ENCODE measurements around the gene FETUB. TPM values are rescaled to one million over a fixed set of nuclear protein-coding genes. Genes with fewer than 3 reads are reported as not detected.

Gene FETUB
- total and polyA plus RNA-seq, 2 donors (not counting 3 experiments of a cell fraction or from before 2014, with no cell fraction given), result not detected

DNA sequence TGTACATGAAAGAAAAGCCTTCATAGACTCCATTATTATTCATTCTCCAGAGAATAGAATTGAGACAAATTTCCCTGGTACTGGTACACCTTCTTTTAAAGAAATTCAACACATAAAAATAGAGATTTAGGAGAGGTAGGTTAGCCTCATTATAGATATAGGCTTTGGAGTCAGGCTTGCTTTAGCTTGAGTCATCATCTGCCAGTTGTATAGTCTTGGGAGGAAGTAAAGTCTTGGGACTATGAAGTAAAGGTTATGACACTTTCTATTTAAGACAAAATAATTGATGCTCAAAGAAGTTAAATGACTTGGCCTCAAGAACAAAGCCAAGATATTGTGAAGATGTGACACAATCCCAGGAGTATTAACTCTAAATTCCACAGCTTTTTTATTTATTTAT is 30.0 kb downstream of the FETUB start:
- intact Hi-C loops (cut with micrococcal nuclease) (no loop called here), dilution Hi-C loops (cut with MboI; ENCODE audit: extremely low pct_ligation_motif_present, low sequenced_read_pairs) (no loop called here)
- Histone ChIP-seq H3K36me3 (ENCODE audit: control insufficient read depth in 2 of 2, extremely low read depth in 1 of 2, insufficient read depth in 2 of 2, low read length in 2 of 2) (no peaks in the 10 kb centered on the region), H3K9ac (replicated peaks; ENCODE audit: extremely low read depth, insufficient read depth, low read length) (no peak overlapping the region), H3K27me3 (ENCODE audit: control insufficient read depth in 2 of 2, insufficient read depth in 2 of 2, low read length in 2 of 2) (peaks cover 2 to 3% of the 10 kb centered on the region in 2 experiments), H3K79me2 (ENCODE audit: control insufficient read depth, insufficient read depth, low read length) (no peaks in the 10 kb centered on the region), H4K20me1 (replicated peaks; ENCODE audit: control insufficient read depth, extremely low read depth, insufficient read depth, low read length) (no peaks in the 10 kb centered on the region), H3K27ac (ENCODE audit: insufficient read depth, low read depth, low read length) (no peak overlapping the region), H2AFZ (ENCODE audit: low read depth, low read length) (no peak overlapping the region), H3K4me3 (replicated peaks in 1 of 3; ENCODE audit: insufficient read depth in 1 of 3, low read depth in 1 of 3, low read length in 3 of 3) (no peak overlapping the region), H3K4me1 (ENCODE audit: control insufficient read depth, extremely low read depth, insufficient read depth, low read length) (no peaks in the 10 kb centered on the region), H3K9me1 (replicated peaks; ENCODE audit: control insufficient read depth, extremely low read depth, insufficient read depth, low read length) (no peaks in the 10 kb centered on the region), H3K4me2 (ENCODE audit: insufficient read depth, low read length) (no peak overlapping the region), H3K9me3 (replicated peaks; ENCODE audit: control insufficient read depth, insufficient read depth, low read length) (no peaks in the 10 kb centered on the region)
- BruUV-seq (replicated peaks), result no TSS peak
- TF ChIP-seq POLR2A (IDR thresholded peaks at IDR 0.05; ENCODE audit: low read depth, low read length), result no peak
- TF ChIP-seq MYC (IDR thresholded peaks at IDR 0.05; ENCODE audit: low read depth, low read length), result no peak
- no peak for TF ChIP-seq FOS (IDR thresholded peaks at IDR 0.05; ENCODE audit: borderline replicate concordance, insufficient read depth, low read length)
- no peak for TF ChIP-seq JUN (IDR thresholded peaks at IDR 0.05; ENCODE audit: borderline replicate concordance, insufficient read depth, insufficient read length, low read depth)
- no peak for TF ChIP-seq GATA2 (IDR thresholded peaks at IDR 0.05; ENCODE audit: insufficient read depth, insufficient read length, low read depth, low read length)
- no peak for TF ChIP-seq POLR2AphosphoS5 (IDR thresholded peaks at IDR 0.05; ENCODE audit: insufficient read depth, low read depth, low read length)
- no peak for TF ChIP-seq EZH2 (IDR thresholded peaks at IDR 0.05; ENCODE audit: borderline replicate concordance, low read depth, low read length, severe bottlenecking)
- TF ChIP-seq CTCF (IDR thresholded peaks at IDR 0.05; ENCODE audit: extremely low read depth in 1 of 2, insufficient read depth in 1 of 2, low read depth in 1 of 2, low read length in 2 of 2), result no peak
- TF ChIP-seq, protein P1, sequence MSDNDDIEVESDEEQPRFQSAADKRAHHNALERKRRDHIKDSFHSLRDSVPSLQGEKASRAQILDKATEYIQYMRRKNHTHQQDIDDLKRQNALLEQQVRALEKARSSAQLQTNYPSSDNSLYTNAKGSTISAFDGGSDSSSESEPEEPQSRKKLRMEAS (IDR thresholded peaks at IDR 0.05; ENCODE audit: insufficient read depth, insufficient read length), result no peak
- no peak for FAIRE-seq
- POLR2A ChIA-PET, result no interaction called here
- no peak for DNase-seq (ENCODE audit: low read depth, low spot score)
- CTCF ChIA-PET, result no interaction called here

Measured in endothelial cell of umbilical vein (primary cell).